T-helper 2 cell treated with Interferon-gamma antibody and Interleukin-4, amounts not matched to agents 5 μg/mL and 100 μg/mL, for 36 hours (primary cell): Measurements from ENCODE around the gene GGT5.

Experiments
- DNase-seq: peaks from one replicate; pipeline ENCODE4 v3.0.0; 2021; ENCODE audit warnings: low spot score
- H3K27ac Mint-ChIP-seq: one replicate; pipeline ENCODE4 v1.8.0; 2021; ENCODE audit warnings: mild to moderate bottlenecking, mixed read lengths
- H3K27me3 Mint-ChIP-seq: one replicate; pipeline ENCODE4 v1.8.0; 2021; ENCODE audit warnings: low read depth, mixed read lengths
- H3K36me3 Mint-ChIP-seq: one replicate; pipeline ENCODE4 v1.8.0; 2021; ENCODE audit warnings: low read depth, mixed read lengths
- H3K4me1 Mint-ChIP-seq: one replicate; pipeline ENCODE4 v1.8.0; 2021; ENCODE audit warnings: low read depth, mixed read lengths
- H3K4me3 Mint-ChIP-seq: one replicate; pipeline ENCODE4 v1.8.0; 2022; ENCODE audit warnings: mild to moderate bottlenecking, moderate library complexity, mixed read lengths
- H3K9me3 Mint-ChIP-seq: one replicate; pipeline ENCODE4 v1.8.0; 2021; ENCODE audit warnings: mixed read lengths

The GGT5 gene

GRCh38 chr22:24170632-24171031 is 74.2 kb downstream of the GGT5 start:
- no peak for DNase-seq
- H3K9me3 Mint-ChIP-seq, result no peaks in the 10 kb centered on the region
- no peaks in the 10 kb centered on the region for H3K4me1 Mint-ChIP-seq
- H3K36me3 Mint-ChIP-seq, result peaks cover 23% of the 10 kb centered on the region
- H3K27ac Mint-ChIP-seq, result no peak overlapping the region
- H3K4me3 Mint-ChIP-seq, result no peak overlapping the region
- no peaks in the 10 kb centered on the region for H3K27me3 Mint-ChIP-seq

- Mint-ChIP-seq H3K9me3 (no peaks in the 10 kb centered on the region), H3K27me3 (no peaks in the 10 kb centered on the region), H3K36me3 (peaks cover 24% of the 10 kb centered on the region), H3K27ac (no peak overlapping the region), H3K4me3 (no peak overlapping the region), H3K4me1 (no peaks in the 10 kb centered on the region)
- DNase-seq, result no peak
Measured at GRCh38 chr22:24170188-24170587, 74.7 kb downstream of the GGT5 start.
